Breast epithelium (tissue), 4 donors: Measurements from ENCODE around the gene EDC4. TPM values are rescaled to one million over a fixed set of nuclear protein-coding genes. Genes with fewer than 3 reads are reported as not detected.

ENCODE experiments used
- DNase-seq, 2 donors: peaks; one replicate each; pipeline ENCODE4 v3.0.0-alpha.2; 2019; ENCODE audit warnings: low spot score in 2 of 2
- H3K27ac ChIP-seq, 2 donors: fragments of 200-600 bp; sonication (generic) in 1 of 2; one replicate each; pipeline ENCODE4 v1.5.1; 2016 to 2019; ENCODE audit warnings: mild to moderate bottlenecking in 1 of 2
- H3K27me3 ChIP-seq, 2 donors: fragments of 200-600 bp; sonication (generic) in 1 of 2; one replicate each; pipeline versions ENCODE4 v1.5.1 to v1.6.0; 2017 to 2019; ENCODE audit warnings: control low read depth in 1 of 2, mild to moderate bottlenecking in 1 of 2
- H3K36me3 ChIP-seq: fragments of 200-600 bp; one replicate; pipeline ENCODE4 v1.5.1; 2019
- H3K4me1 ChIP-seq, 2 donors: fragments of 200-600 bp; sonication (generic); one replicate each; pipeline ENCODE4 v1.5.1; 2016 to 2019; ENCODE audit warnings: control low read depth in 1 of 2
- H3K4me3 ChIP-seq, 3 donors: fragments of 200-600 bp; sonication (generic); 1 replicate in 2 of 3; 2 replicates in 1 of 3; pipeline ENCODE4 v1.5.1; 2016 to 2019; ENCODE audit warnings: mild to moderate bottlenecking in 3 of 3, moderate library complexity in 2 of 3
- H3K9me3 ChIP-seq, 2 donors: fragments of 200-600 bp; sonication (generic) in 1 of 2; one replicate each; pipeline ENCODE4 v1.5.1; 2016 to 2019; ENCODE audit warnings: control low read depth in 1 of 2
- CTCF ChIP-seq, 3 donors: fragments of 450-650 bp; IDR thresholded peaks; one replicate each; pipeline ENCODE4 v1.5.1; 2016 to 2017; ENCODE audit warnings: antibody characterized with exemption in 3 of 3, mild to moderate bottlenecking in 3 of 3, moderate library complexity in 3 of 3
- POLR2A ChIP-seq: fragments of 450-650 bp; IDR thresholded peaks from one replicate; pipeline ENCODE4 v1.6.1; 2016; ENCODE audit warnings: antibody characterized with exemption, mild to moderate bottlenecking, moderate library complexity
- POLR2AphosphoS5 ChIP-seq, 3 donors: sonication (generic); formaldehyde crosslinking; IDR thresholded peaks; one replicate each; pipeline ENCODE4 v1.6.1; 2017; ENCODE audit warnings: antibody characterized with exemption in 3 of 3
- intact Hi-C: fragments of 100-400 bp; cut with DNase I; formaldehyde crosslinking; loops from one replicate; pipeline ENCODE4 v1.15.1; 2023; ENCODE audit warnings: low total_unique reads
- total RNA-seq, 3 donors: library from RNA; depleted of rRNA; stranded (reverse); fragments of >200 nt; gene quantifications; one replicate each; pipeline ENCODE4 v1.1.0, GENCODE V29; 2016

Gene EDC4
- total RNA-seq: 10 to 100 TPM; 43.3 to 57.0 (median 53.6) TPM

- peak; percentile 54 to 81 for DNase-seq
- Histone ChIP-seq H3K9me3 (no peaks in the 10 kb centered on the region), H3K4me1 (peaks cover 0 to 20% of the 10 kb centered on the region in 2 donors), H3K27ac (peak within 1 kb of the TSS; percentile 86 to 88), H3K27me3 (no peaks in the 10 kb centered on the region), H3K36me3 (peaks cover 6% of the 10 kb centered on the region), H3K4me3 (peak within 1 kb of the TSS; percentile 82 to 98 (median 97))
- intact Hi-C loops: loop anchor here (10.0 kb wide), 1 partner anchor 172 kb away; no protein-coding TSS in a partner anchor
- TF ChIP-seq POLR2AphosphoS5 (IDR thresholded peaks at IDR 0.05) (peak; percentile 66 to 82 (median 75)), POLR2A (peak; percentile 28), CTCF (IDR thresholded peaks at IDR 0.05) (no peak)
These were observed at the start of gene EDC4 for GRCh38 chr16:67872631-67873434. EDC4 (plus strand) TSS chr16:67873052; CDS start chr16:67873262, 210 bp downstream.

- Histone ChIP-seq H3K4me1 (no peaks in the 10 kb centered on the region), H3K27ac (no peak overlapping the region), H3K4me3 (no peak overlapping the region), H3K9me3 (no peaks in the 10 kb centered on the region), H3K36me3 (no peaks in the 10 kb centered on the region), H3K27me3 (no peaks in the 10 kb centered on the region)
- DNase-seq: no peak
- no peak for TF ChIP-seq POLR2A
- no peak for TF ChIP-seq POLR2AphosphoS5 (IDR thresholded peaks at IDR 0.05)
- no peak for TF ChIP-seq CTCF (IDR thresholded peaks at IDR 0.05)
- intact Hi-C loops: no loop called here
These were observed 47.7 kb upstream of the EDC4 start for GRCh38 chr16:67825119-67825518.

GRCh38 chr16:67825906-67826305, 46.9 kb upstream of the EDC4 start:
- no peak overlapping the region for H3K4me3 ChIP-seq
- no peaks in the 10 kb centered on the region for H3K36me3 ChIP-seq
- no peaks in the 10 kb centered on the region for H3K9me3 ChIP-seq
- no peaks in the 10 kb centered on the region for H3K4me1 ChIP-seq
- no peak for DNase-seq
- intact Hi-C loops: no loop called here
- H3K27ac ChIP-seq: no peak overlapping the region
- TF ChIP-seq CTCF (IDR thresholded peaks at IDR 0.05): no peak
- no peak for TF ChIP-seq POLR2AphosphoS5 (IDR thresholded peaks at IDR 0.05)
- no peak for TF ChIP-seq POLR2A
- no peaks in the 10 kb centered on the region for H3K27me3 ChIP-seq

- no peaks in the 10 kb centered on the region for H3K36me3 ChIP-seq
- H3K27ac ChIP-seq: no peak overlapping the region
- no peak overlapping the region for H3K4me3 ChIP-seq
- H3K4me1 ChIP-seq: no peaks in the 10 kb centered on the region
- no peaks in the 10 kb centered on the region for H3K27me3 ChIP-seq
- H3K9me3 ChIP-seq: no peaks in the 10 kb centered on the region
- intact Hi-C loops: no loop called here
- TF ChIP-seq POLR2A (no peak), POLR2AphosphoS5 (IDR thresholded peaks at IDR 0.05) (no peak), CTCF (IDR thresholded peaks at IDR 0.05) (no peak)
- DNase-seq: no peak
These were observed 44.2 kb upstream of the EDC4 start for GRCh38 chr16:67828651-67829050.

GRCh38 chr16:67833030-67833414, 39.8 kb upstream of the EDC4 start:
- TF ChIP-seq CTCF (IDR thresholded peaks at IDR 0.05) (no peak), POLR2A (no peak), POLR2AphosphoS5 (IDR thresholded peaks at IDR 0.05) (no peak)
- intact Hi-C loops: loop anchor here (2.0 kb wide), 1 partner anchor 34 kb away; no protein-coding TSS in a partner anchor
- Histone ChIP-seq H3K36me3 (no peaks in the 10 kb centered on the region), H3K27ac (peak overlapping the region; percentile 72), H3K9me3 (no peaks in the 10 kb centered on the region), H3K4me3 (peak overlapping the region; percentile 83 to 92 (median 90)), H3K27me3 (no peaks in the 10 kb centered on the region), H3K4me1 (peaks cover 0 to 5% of the 10 kb centered on the region in 2 donors)
- DNase-seq: no peak
